22Rv1 (cell line): Measurements from ENCODE around the gene NOVA2.

Experiments
- H3K27ac ChIP-seq: fragments of 450-650 bp; 2 replicates; pipeline ENCODE4 v1.5.1; 2017
- CTCF ChIP-seq: fragments of 450-650 bp; IDR thresholded peaks from 2 replicates; pipeline ENCODE4 v1.5.1; 2017; ENCODE audit warnings: mild to moderate bottlenecking
- ZFX ChIP-seq: fragments of 450-650 bp; IDR thresholded peaks from 2 replicates; pipeline ENCODE4 v1.6.1; 2017; ENCODE audit warnings: antibody characterized with exemption, borderline replicate concordance

Gene NOVA2

GRCh38 chr19:45940515-45940805 lies 33.2 kb downstream of the NOVA2 start:
- H3K27ac ChIP-seq = no peak overlapping the region
- TF ChIP-seq CTCF = no peak
- no peak for TF ChIP-seq ZFX

DNA sequence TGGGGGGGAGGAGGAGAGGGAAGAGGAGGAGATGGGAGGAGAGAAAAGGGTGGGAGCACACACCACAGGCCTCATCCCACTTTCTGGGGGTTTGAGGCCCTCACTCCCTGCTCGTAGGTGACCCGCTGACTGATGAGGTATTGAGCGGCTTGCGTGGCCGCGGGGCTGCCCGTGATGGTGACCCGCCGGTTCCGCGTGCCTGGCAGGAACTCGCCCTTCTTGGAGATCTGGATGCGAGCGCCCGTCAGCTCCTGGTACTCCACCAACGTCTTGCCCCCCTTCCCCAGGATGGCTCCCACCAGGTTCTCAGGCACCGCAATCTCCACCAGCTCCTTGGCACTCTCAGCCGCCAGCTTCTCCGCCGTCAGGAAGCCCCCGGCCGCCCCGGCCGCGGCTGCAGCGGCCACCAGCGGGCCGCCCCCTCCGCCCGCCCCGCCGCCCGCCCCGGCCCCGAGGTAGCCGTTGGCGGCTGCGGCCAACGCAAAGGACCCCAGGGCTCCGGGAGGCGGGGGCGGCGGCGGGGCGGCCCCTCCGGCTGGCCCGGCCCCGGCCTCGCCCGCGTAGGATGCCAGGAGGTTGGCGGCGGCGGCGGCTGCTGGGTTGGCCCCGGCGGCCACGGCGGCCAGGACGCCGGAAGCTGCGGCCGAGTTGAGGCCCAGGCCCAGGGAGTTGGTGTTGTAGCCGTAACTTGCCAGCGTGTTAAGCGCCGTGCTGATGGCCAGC lies 33.7 kb downstream of the NOVA2 start:
- no peak for TF ChIP-seq CTCF
- no peak for TF ChIP-seq ZFX
- no peak overlapping the region for H3K27ac ChIP-seq

- no peak for TF ChIP-seq CTCF
- no peak for TF ChIP-seq ZFX
- no peak overlapping the region for H3K27ac ChIP-seq
Measured at GRCh38 chr19:45938733-45939319, 34.8 kb downstream of the NOVA2 start.

DNA sequence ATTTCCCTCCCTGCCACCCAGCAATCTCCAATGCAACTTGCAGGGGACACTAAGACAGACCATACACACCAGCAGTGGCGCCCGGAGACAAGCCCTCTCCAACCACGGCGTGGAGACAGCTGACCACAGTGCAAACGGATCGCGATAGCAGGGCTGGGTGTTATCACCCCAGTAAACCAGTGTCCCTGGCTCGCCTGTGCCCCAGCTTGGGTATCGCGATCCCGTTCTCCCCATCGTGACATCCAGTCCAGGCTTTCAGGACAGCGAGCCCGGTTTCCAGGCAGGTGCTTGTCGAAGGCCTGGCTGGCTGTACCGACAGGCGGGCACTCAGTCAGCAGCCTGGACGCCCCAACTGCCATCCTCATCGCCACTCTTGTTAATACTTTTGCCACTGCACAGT lies 38.4 kb downstream of the NOVA2 start:
- TF ChIP-seq ZFX (no peak), CTCF (no peak)
- no peak overlapping the region for H3K27ac ChIP-seq

DNA sequence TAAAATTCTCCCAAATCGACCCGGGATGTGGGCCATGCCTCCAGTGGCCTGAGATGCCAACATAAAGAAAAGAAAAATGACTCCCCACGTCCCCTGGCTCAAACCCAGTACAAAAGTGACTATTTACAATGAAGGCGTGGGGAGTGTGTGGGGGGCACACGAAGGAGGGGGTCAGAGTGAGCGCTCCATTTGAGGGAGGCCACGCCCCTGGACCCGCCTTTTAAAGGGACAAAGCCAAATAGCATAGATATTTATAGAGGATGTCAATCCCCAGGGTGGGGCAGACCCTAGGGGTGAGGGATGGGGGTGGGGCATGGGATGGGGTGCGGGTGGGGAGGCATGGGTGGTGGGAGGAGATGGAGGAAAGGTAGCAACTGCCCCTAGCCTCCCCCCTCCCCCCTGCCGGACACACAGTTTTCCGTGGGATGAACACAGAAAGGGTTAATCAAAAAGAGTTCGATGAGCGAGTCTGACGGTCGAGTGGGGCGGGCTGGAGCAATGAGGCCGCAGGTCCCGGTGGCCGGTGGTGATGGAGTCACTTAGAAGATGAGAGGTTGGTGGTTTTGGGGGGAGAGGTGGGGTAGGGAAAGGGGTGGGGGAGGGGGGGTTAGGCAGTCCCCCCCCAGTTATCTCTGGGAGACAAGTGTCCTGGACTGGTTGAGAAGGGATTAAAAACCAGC lies 39.0 kb downstream of the NOVA2 start:
- TF ChIP-seq CTCF (no peak), ZFX (no peak)
- H3K27ac ChIP-seq = no peak overlapping the region

DNA sequence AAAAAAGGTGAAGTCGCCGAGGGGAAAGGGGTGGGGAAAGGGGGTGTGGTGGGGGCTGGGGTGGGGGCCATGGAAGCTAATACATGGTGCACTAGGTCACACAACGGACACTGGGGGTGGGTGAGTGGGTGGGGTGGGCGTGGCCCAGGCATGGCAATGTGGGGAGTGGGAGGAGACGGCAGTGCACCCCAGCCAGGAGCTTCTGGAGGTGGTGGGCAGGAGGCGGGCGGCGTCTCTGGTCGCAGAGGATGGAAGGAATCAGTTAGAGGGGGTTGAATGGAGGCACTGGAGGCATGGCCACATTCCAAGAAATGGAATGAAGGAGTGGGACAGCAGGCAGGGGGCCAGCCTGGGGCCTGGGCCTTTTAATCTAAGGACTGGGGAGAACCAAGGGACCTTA lies 39.9 kb downstream of the NOVA2 start:
- H3K27ac ChIP-seq = no peak overlapping the region
- no peak for TF ChIP-seq ZFX
- no peak for TF ChIP-seq CTCF

GRCh38 chr19:45931055-45931454 lies 42.6 kb downstream of the NOVA2 start:
- TF ChIP-seq CTCF (no peak), ZFX (no peak)
- no peak overlapping the region for H3K27ac ChIP-seq
